Measurements from ENCODE around the gene ZNF846. TPM values are rescaled to one million over a fixed set of nuclear protein-coding genes. Genes with fewer than 3 reads are reported as not detected.

The ZNF846 gene
- total and polyA plus RNA-seq, 2 experiments from 2014 or later = 23.3 to 26.0 TPM

GRCh38 chr19:9808855-9809824 lies 40.6 kb upstream of the ZNF846 start:
- Histone ChIP-seq H3K27me3 (no peaks in the 10 kb centered on the region), H3K4me2 (no peak overlapping the region), H3K4me3 (no peak overlapping the region), H3K9me2 (replicated peaks; ENCODE audit: insufficient read depth) (no peaks in the 10 kb centered on the region), H3K27ac (no peak overlapping the region), H4K20me1 (ENCODE audit: insufficient read depth, poor library complexity, severe bottlenecking) (no peaks in the 10 kb centered on the region), H2AFZ (no peak overlapping the region), H3K4me1 (ENCODE audit: insufficient read depth) (no peaks in the 10 kb centered on the region), H3K36me3 (replicated peaks; ENCODE audit: insufficient read depth, low read depth) (no peaks in the 10 kb centered on the region), H3K79me2 (peaks cover 15% of the 10 kb centered on the region), H3K9me3 (ENCODE audit: low read depth) (no peaks in the 10 kb centered on the region)
- TF ChIP-seq, protein P1, sequence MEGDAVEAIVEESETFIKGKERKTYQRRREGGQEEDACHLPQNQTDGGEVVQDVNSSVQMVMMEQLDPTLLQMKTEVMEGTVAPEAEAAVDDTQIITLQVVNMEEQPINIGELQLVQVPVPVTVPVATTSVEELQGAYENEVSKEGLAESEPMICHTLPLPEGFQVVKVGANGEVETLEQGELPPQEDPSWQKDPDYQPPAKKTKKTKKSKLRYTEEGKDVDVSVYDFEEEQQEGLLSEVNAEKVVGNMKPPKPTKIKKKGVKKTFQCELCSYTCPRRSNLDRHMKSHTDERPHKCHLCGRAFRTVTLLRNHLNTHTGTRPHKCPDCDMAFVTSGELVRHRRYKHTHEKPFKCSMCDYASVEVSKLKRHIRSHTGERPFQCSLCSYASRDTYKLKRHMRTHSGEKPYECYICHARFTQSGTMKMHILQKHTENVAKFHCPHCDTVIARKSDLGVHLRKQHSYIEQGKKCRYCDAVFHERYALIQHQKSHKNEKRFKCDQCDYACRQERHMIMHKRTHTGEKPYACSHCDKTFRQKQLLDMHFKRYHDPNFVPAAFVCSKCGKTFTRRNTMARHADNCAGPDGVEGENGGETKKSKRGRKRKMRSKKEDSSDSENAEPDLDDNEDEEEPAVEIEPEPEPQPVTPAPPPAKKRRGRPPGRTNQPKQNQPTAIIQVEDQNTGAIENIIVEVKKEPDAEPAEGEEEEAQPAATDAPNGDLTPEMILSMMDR (IDR thresholded peaks at IDR 0.05; ENCODE audit: poor library complexity) = no peak
- TF ChIP-seq EZH2 (IDR thresholded peaks at IDR 0.05; ENCODE audit: borderline replicate concordance) (no peak), EZH2phosphoT487 (IDR thresholded peaks at IDR 0.05; ENCODE audit: low read depth, severe bottlenecking, unreplicated experiment) (no peak)
- WGBS (ENCODE audit: low lambda C conversion rate, missing lambda C conversion rate) = 97% methylated on average over 11 of the region's 11 CpGs
- no peak for DNase-seq (ENCODE audit: low spot score)

DNA sequence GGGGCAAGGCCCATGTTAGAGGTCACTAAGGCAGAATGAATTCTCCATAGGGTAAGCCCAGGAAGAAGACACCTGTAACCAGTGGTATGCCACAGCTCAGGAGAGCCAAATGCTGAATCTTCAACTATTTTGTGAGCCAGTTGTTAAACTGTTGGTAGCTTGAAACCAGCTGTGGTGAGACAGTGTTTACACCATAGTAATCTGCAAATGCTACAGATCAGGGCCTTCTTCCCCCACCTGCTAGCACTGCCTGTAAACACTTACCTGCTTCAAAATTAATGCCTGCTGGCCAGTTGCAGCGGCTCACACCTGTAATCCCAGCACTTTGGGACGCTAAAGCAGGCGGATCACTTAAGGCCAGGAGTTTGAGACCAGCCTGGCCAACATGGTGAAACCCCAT lies 38.3 kb upstream of the ZNF846 start:
- H3K79me2 ChIP-seq = no peaks in the 10 kb centered on the region
- no peak overlapping the region for H3K4me3 ChIP-seq
- H3K9me3 ChIP-seq (ENCODE audit: low read depth) = no peaks in the 10 kb centered on the region
- H3K27ac ChIP-seq = no peak overlapping the region
- DNase-seq (ENCODE audit: low spot score) = no peak
- H3K27me3 ChIP-seq = no peaks in the 10 kb centered on the region
- H4K20me1 ChIP-seq (ENCODE audit: insufficient read depth, poor library complexity, severe bottlenecking) = no peaks in the 10 kb centered on the region
- TF ChIP-seq EZH2phosphoT487 (IDR thresholded peaks at IDR 0.05; ENCODE audit: low read depth, severe bottlenecking, unreplicated experiment) (no peak), EZH2 (IDR thresholded peaks at IDR 0.05; ENCODE audit: borderline replicate concordance) (no peak)
- TF ChIP-seq, protein P1 (IDR thresholded peaks at IDR 0.05; ENCODE audit: poor library complexity) = no peak
- no peaks in the 10 kb centered on the region for H3K9me2 ChIP-seq (replicated peaks; ENCODE audit: insufficient read depth)
- no peaks in the 10 kb centered on the region for H3K36me3 ChIP-seq (replicated peaks; ENCODE audit: insufficient read depth, low read depth)
- H2AFZ ChIP-seq = no peak overlapping the region
- WGBS (ENCODE audit: low lambda C conversion rate, missing lambda C conversion rate) = 93% methylated on average over 3 of the region's 3 CpGs
- H3K4me2 ChIP-seq = no peak overlapping the region
- no peaks in the 10 kb centered on the region for H3K4me1 ChIP-seq (ENCODE audit: insufficient read depth)

- 96% methylated on average over 10 of the region's 10 CpGs for WGBS (ENCODE audit: low lambda C conversion rate, missing lambda C conversion rate)
- H3K27ac ChIP-seq = no peak overlapping the region
- H3K4me3 ChIP-seq = no peak overlapping the region
Measured at GRCh38 chr19:9801976-9802375, 33.4 kb upstream of the ZNF846 start.

More at GRCh38 chr19:9801976-9802375, 33.4 kb upstream of the ZNF846 start:
- H2AFZ ChIP-seq = no peak overlapping the region
- H3K4me1 ChIP-seq (ENCODE audit: insufficient read depth) = no peaks in the 10 kb centered on the region
- H4K20me1 ChIP-seq (ENCODE audit: insufficient read depth, poor library complexity, severe bottlenecking) = no peaks in the 10 kb centered on the region
- H3K79me2 ChIP-seq = no peaks in the 10 kb centered on the region
- H3K9me2 ChIP-seq (replicated peaks; ENCODE audit: insufficient read depth) = no peaks in the 10 kb centered on the region
- TF ChIP-seq EZH2phosphoT487 (IDR thresholded peaks at IDR 0.05; ENCODE audit: low read depth, severe bottlenecking, unreplicated experiment) (no peak), EZH2 (IDR thresholded peaks at IDR 0.05; ENCODE audit: borderline replicate concordance) (no peak)
- TF ChIP-seq, protein P1 (IDR thresholded peaks at IDR 0.05; ENCODE audit: poor library complexity) = no peak
- no peak for DNase-seq (ENCODE audit: low spot score)
- H3K4me2 ChIP-seq = no peak overlapping the region
- H3K9me3 ChIP-seq (ENCODE audit: low read depth) = no peaks in the 10 kb centered on the region
- no peaks in the 10 kb centered on the region for H3K36me3 ChIP-seq (replicated peaks; ENCODE audit: insufficient read depth, low read depth)
- H3K27me3 ChIP-seq = no peaks in the 10 kb centered on the region
